A549 (cell line): ENCODE measurements around the gene CASK.

ENCODE experiments used
- CEBPB ChIP-seq, 2 experiments: fragments of >200 bp in 1 of 2; sonication (Bioruptor Twin) in 1 of 2; formaldehyde crosslinking in 1 of 2; IDR thresholded peaks; 2 replicates each; pipeline ENCODE4 v1.6.1; 2012 to 2016
- CHD2 ChIP-seq: fragments of 150-350 bp; IDR thresholded peaks from 2 replicates; pipeline ENCODE4 v1.6.1; 2014; ENCODE audit warnings: low read length; ENCODE audit not compliant: partially characterized antibody
- CTCF ChIP-seq: fragments of >200 bp; sonication (Bioruptor Twin); formaldehyde crosslinking; IDR thresholded peaks from 3 replicates; pipeline ENCODE4 v1.5.1; 2016
- MAX ChIP-seq: IDR thresholded peaks from 2 replicates; pipeline ENCODE4 v1.6.1; 2012
- NR3C1 ChIP-seq: fragments of >200 bp; sonication (Bioruptor Twin); formaldehyde crosslinking; IDR thresholded peaks from 3 replicates; pipeline ENCODE4 v1.6.1; 2017
- PBX3 ChIP-seq: IDR thresholded peaks from 2 replicates; pipeline ENCODE4 v1.6.1; 2012
- POLR2A ChIP-seq: IDR thresholded peaks from 2 replicates; pipeline ENCODE4 v1.6.1; 2012; ENCODE audit warnings: mild to moderate bottlenecking, low read length
- ZFP36 ChIP-seq: fragments of 450-650 bp; IDR thresholded peaks from 2 replicates; pipeline ENCODE4 v1.6.1; 2014; ENCODE audit warnings: borderline replicate concordance; ENCODE audit not compliant: partially characterized antibody

- TF ChIP-seq CEBPB (IDR thresholded peaks at IDR 0.05) = no peak
- TF ChIP-seq CHD2 = no peak
- no peak for TF ChIP-seq MAX
- TF ChIP-seq CTCF = peak; percentile 32; the same call in 2 of the 3 replicates
- no peak for TF ChIP-seq POLR2A
- no peak for TF ChIP-seq PBX3
- TF ChIP-seq NR3C1 = no peak
- TF ChIP-seq ZFP36 = no peak
Observed at GRCh38 chrX:41481264-41482109, 441.9 kb downstream of the CASK start.
